ENCODE measurements around the gene SMARCA2.

- TF ChIP-seq CTCF (conservative IDR thresholded peaks at IDR 0.05; ENCODE audit: low read length) (no peak), EZH2phosphoT487 (IDR thresholded peaks at IDR 0.05; ENCODE audit: borderline replicate concordance) (no peak)
Measured at GRCh38 chr9:2154731-2155130, 139.6 kb downstream of the SMARCA2 start.
